ENCODE results near the gene AGBL4.
A peak's percentile ranks its signal among the peaks of the same experiment; 100 is the strongest.

AGBL4 gene

DNA sequence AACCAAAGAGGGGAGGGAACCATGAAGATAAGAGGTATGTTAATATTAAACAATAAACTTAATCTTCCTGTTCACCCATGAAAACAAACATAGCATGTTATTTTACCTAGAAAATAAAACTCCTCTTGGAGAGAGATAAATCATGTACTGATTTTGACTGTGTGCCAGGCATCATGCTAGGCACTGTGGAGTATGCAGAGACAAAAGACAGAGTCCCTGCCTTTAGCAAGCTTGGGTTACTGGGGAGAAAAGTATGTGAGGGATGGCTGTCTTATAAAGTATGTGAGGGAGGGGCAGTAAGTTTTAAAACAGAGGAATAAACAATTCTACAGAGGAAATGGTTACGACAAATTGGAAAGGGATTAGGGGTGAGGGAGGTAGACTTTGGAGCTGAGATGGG is 1117.6 kb downstream of the AGBL4 start:
- DNase-seq: no peak

- no peak for DNase-seq
Observed at GRCh38 chr1:48903291-48903690, 1120.5 kb downstream of the AGBL4 start.

DNA sequence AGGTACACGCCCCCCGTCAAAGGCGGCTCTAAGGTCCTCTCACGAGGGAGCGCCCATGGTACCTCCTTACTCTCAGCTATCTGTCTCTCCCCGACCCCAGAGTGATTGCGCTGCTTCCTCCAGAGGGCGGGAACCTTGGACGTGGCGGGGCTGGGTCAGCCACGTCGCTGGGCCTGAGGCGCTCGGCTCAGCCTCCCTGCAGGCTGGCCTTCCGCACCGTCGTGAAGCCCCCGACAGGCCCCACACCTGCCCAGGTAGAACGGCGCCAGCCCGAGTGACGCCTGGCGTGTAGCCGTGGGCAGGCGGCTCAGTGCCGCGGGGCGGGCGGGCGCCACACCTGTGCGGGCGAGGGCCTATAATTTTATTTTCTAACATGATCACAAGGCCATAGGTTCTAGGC is 1124.9 kb downstream of the AGBL4 start:
- DNase-seq: no peak

DNA sequence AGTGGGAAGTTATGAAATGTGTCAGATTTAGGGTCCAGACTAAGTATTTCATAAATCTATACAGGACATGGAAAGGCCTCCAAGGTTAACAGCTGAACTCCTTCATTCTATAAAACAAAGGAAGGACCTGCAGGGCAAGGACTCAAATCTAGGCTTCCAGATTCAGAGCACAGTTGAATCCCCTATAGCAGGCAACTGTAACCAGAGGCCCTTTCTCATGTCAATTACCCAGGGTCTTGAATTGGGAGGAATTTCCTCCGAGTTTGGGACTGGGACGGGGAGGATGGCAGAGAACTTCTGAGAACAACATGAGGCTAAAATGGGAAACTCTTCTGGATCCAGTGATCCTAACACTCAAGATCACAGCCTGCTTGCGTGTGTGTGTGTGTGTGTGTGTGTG is 1134.1 kb downstream of the AGBL4 start:
- no peak for DNase-seq

DNA sequence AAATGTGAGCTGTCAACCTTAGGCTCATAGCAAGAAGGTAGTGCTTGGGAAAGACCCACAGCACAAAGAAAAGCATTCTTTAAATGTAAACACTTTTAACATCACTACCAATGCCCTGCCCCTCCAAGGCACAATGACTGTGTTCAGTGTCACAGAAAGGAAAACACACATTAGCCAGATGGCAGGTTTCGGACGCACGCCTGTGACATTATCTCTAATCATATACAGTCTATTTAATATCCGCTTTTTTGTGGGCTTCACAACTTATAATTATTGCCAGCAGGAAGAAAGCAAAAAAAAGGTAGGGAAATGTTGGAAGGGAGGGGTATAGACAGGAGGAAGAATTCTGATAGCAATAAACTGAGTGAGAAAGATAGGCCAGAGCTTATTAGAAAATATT is 1134.7 kb downstream of the AGBL4 start:
- no peak for DNase-seq

DNA sequence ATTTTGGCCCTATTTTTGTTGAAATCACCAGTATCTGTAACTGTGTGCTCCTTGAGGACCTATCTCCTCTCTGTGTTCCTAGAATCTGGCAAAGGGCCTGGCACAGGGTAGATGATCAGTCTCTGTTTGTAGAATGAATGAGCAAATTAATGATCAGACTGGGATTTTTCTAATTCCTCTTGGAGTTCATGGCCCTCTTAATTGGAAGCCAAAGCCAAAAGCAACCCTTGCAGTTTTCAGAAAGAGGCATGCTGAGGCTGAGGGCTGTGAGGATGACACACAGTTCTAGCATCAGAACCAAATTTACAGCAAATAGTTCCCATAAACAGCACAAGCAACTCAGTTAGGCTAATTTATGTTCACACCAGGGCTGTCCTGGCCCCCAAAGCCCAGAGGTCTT is 1136.0 kb downstream of the AGBL4 start:
- DNase-seq: no peak

DNA sequence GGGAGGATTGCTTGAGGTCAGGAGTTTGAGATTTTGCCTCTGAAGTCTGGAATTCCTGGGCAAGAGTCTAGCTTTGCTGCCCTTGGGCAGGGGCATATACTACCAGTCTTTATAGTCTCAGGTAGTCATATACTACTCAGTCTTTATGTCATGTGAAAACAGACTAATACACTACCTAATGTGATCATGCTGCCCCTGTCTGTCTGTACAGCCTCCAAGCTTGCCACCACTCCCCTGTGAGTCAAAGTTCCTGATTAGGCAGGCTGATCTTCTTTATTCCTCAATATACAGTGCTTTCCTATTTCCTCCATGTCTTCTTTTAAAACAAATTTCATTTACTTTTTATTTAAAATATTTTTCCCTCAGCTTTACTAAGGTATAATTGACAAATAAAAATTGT is 1141.7 kb downstream of the AGBL4 start:
- no peak for DNase-seq

- DNase-seq: peak in 2 of 58 donors; percentile 7 to 14
Observed at GRCh38 chr1:48878191-48878940, 1145.4 kb downstream of the AGBL4 start.

DNA sequence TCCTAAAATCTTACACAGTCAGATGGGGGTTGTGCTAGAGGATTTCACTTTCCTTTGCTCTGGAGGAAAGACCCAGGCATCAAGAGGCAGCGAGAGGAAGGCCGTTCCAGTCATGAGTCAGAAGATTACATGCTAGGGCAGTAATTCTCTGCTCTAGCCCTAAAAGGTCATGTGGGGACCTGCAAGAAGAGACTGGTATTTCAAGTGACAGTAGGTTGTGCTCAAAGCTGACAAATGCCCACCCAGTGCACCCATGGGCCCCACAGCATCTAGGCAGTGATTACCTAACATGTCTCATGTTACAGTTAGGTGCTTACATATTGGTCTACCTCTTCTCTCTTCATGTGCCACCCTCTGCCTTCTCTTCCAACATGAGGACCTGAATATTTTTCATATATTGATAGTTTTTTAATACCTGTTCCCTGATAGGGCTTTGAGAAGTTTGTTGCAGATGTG is 1147.4 kb downstream of the AGBL4 start:
- DNase-seq: no peak

- peak in 1 of 58 donors; percentile 8 for DNase-seq
Observed at GRCh38 chr1:48875552-48876329, 1148.0 kb downstream of the AGBL4 start.

DNA sequence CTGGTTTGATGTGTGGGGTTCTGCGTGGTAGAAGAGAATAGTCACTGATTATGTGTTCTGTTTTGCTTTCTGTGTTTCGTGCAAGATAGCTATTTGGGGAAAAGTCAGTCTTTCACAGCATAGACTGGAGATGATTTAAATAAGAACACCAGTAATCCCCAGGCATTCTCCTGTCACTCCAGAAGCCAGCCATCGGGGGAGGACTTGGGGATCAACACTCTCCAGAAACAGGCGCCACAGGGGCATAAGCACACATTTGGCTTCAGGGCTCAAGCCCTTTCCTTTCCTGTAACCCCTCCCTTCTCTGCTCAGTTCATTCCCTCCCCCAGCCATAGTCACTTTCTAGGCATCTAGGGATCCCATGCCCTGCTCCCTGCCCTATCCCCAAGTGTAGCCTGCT is 1149.8 kb downstream of the AGBL4 start:
- peak in 31 of 58 donors; percentile 5 to 75 (median 30) for DNase-seq

DNA sequence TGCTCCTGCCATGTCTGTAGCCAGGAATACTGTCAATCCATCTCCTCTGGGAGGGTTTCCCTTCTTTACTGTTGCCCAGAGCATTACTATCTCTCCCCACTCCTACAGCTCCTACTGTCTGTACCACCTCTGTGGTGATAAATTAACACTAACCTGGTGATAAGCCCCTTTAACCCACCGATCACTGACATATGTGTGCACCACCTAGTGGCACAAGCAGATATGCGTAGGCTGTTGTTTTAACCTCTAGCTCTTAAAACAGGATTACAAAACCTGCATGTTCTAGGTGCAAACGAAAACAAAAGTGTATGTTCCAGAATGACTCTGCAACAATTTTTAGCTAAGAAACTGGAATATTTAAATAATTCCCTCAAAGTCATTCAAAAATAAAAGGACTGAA is 1153.2 kb downstream of the AGBL4 start:
- DNase-seq: no peak

DNA sequence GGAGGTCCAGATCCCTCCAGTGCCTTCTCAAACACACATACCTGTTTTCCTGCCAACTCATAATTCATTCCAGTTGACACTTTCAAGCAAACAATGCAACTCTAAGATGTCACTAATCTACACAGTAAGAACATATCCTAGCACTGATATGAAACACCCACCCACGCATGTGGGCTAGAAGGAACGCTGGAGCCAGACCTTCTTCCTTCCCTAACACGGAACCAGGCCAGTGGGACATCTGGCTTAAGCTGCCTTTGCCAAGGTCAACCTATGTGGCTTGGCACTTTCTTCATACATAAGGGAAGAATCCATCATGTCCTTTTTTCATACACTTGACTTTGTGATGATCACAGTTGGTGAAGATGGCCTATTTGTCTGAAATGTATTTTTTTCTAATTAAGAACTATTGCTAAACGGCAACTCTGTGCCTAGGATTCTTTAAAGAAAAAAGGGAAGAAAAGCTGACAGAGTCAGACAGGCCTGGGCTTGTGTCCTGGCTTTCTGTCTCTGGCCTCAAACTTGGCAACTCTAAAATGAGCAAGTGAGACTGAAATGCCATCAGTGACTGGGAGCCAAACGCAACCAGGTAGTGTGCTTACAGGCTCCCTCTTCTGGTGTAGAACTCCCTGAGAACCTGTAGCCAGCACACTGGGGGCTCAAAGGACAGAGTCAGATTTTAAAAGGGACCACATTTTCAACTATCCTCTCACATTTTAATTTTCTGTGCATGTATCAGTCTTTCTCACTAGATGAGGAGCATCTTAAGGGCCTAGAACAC is 1154.4 kb downstream of the AGBL4 start:
- DNase-seq: no peak

DNA sequence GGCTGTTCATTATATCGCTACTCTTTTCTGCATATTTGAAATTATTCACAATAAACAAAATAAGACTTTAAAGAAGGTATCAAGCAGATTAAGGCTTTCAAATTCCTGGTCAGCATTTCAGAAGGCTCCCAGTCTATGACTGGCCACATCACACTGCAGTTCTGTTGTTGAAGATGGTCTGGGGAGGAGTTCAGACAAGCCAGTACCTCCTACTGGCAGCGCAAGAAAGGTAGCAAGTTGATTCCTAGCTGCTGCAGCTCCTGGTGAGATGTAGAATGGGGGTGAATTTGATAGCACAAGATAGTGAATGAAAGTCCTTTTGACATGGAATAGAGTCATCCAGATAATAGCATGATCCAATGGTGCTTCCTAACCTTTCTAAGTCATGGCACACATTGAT is 1158.8 kb downstream of the AGBL4 start:
- DNase-seq: no peak

DNA sequence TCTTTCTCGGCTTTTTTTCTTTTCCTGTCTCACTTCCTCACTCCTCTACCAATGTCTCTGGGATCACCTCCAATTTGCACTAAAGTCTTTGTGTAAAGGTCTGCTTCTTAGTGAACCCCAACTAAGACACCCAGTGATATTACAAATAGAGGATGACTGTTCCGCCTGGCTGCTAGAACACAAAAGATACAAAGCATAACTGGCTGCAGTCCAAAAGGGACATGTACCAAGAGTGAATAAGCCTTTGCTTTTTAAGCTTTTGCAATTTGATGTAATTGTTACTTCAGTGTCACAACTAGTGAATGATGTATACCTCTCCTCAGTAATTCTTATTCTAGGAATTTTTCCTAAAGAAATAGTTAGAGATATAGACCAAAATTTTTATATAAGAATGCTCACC is 1164.3 kb downstream of the AGBL4 start:
- DNase-seq: no peak

GRCh38 chr1:48858200-48858920 is 1165.4 kb downstream of the AGBL4 start:
- no peak for DNase-seq

DNA sequence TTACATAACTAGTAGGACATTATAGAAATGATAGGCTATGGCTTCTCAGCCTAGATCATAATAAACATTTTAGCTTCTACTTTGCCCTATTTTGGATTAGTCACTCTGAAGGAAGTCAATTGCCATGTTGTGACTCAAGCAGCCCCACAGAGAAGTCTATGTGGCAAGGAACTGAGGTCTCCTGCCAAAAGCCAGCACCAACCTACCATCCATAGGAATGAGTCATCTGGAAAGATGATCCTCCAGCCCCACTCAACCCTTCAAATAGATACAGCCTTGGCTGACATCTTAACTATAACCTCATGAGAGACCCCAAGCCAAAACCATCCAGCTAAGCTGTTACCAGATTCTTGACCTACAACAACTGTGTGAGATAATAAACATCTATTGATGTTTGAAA is 1170.7 kb downstream of the AGBL4 start:
- DNase-seq: no peak

DNA sequence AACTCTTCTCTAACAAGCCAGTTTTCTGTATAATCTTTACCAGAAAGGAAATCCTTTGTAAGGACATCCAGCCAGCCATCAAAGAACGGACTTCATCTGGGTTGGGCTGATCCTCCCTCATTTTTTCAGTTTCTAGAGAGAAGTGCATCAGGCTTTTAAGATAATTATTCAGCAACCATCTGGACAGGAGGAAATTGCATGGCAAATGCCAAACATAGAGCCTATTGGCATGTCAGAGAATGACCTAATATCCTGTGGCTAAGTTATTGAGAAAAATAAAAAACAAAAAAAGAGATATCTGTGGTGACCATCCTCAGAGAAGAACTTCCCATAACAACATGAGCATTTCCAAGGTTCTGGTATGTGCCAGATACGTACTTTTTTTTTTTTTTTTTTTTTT is 1172.1 kb downstream of the AGBL4 start:
- DNase-seq: no peak

DNA sequence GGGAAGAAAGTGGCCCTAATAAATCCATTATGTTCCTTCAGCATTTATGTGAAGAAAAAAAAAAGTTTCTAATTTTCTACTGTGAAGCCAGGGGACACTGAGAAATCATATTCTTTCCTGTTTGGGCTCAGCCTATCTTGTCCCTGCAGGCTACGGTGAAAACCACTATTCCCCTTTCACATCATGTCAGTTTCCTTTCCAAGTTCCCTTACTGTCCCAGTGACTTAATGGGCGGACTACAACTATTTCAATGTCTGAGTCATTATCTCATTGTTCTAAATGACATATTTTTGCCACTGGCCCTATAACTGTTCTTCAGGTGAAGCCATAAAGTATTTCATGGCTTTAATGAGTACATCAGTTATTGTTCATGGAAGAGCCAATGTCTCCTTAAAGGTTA is 1175.7 kb downstream of the AGBL4 start:
- no peak for DNase-seq

DNA sequence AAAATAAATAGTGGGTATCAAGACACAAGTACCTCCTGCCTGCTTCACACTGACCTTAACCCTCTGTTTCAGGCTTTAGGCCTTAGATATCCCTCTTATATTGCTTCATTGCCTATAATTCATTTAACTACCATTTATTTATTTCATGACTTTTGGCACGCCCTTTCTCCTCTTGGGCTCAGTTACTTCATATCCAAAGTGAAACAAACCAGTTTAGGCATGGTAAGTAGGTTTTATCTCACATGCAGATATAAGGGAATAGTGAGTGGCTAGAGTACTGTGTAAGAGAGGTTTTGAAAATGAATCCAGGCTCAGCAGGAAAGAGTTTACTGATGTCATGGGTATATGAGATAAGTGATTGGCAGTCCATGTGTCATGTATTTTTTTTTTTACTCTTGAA is 1177.3 kb downstream of the AGBL4 start:
- no peak for DNase-seq

GRCh38 chr1:48844187-48844586 is 1179.6 kb downstream of the AGBL4 start:
- DNase-seq: no peak
